ENCODE measurements around the gene RTN4RL2.

The RTN4RL2 gene

GRCh38 chr11:57463671-57464538 is 3.6 kb downstream of the RTN4RL2 start:
- DNase-seq, result no peak

DNA sequence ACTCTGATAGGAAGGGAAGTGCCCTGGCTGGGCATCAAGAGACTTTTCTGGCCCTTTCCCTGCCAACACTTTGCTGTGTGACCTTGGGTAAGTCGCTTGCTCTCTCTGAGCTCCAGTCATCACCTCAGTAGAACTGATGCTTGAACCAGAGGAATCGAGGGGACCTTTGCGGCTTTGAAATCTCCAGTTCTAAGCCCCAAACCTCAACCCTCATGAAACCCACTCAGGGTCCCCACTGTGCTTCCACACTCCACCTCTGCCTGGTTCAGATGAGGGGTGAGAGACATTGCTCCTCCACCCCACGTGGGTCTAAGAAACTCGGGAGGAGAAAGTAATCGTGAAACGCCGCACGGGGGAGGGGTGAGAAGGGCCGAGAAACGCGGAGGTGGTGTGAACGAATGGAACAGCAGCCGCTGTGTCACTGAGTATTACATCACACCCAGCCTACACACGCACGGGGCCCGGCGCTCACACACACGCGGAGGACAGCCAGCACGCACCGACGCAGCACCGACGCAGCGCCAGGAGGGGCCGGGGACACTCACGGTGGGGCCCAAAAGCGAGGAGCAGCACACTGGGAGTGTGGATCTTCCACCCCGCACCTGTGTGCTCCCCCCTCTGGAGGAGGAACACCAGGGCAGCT is 4.3 kb downstream of the RTN4RL2 start:
- no peak for DNase-seq

- DNase-seq, result no peak
Measured at GRCh38 chr11:57466680-57467079, 6.4 kb downstream of the RTN4RL2 start.

- peak; percentile 50 for DNase-seq
Measured at GRCh38 chr11:57467508-57468157, 7.3 kb downstream of the RTN4RL2 start.

DNA sequence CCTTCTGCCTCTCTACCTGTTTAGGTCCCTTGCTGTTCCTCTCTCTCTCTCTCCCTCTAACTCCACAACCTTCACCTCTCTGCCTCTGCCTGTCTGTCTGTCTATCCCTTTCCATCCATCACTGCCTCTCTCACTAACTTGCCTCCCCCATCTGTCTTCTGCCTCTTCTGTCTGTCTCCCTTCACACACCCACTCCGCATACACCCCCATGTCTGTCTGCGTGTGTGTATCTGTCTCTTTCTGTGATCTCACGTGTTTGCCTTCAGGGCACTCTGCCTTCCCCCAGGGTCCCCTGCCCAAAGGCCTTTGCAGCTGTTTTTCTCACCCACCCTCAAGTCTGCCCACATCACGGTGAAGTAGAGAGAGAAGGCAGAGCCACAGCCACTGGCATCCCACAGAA is 7.9 kb downstream of the RTN4RL2 start:
- no peak for DNase-seq

- no peak for DNase-seq
Measured at GRCh38 chr11:57469268-57469667, 8.9 kb downstream of the RTN4RL2 start.

DNA sequence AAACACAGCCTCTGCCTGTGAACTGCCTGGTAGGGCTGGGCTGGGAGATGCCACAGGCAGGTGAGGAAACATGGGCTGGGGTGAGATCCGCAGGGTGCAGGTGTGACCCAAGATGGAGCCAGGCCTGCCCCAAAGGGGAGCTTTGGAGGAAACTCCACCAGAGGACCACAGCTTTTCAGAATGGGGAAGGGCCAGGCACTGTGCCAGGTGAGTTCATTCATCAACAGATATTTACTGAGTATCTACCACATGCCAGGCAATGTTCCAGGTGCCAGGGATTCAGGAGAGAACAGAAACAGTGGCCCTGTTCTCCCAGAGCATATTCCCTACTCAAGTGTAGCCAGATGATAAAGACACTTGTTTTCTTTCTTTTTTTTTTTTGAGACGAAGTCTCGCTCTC is 11.2 kb downstream of the RTN4RL2 start:
- DNase-seq, result no peak

GRCh38 chr11:57473285-57473841 is 13.0 kb downstream of the RTN4RL2 start:
- no peak for DNase-seq

DNA sequence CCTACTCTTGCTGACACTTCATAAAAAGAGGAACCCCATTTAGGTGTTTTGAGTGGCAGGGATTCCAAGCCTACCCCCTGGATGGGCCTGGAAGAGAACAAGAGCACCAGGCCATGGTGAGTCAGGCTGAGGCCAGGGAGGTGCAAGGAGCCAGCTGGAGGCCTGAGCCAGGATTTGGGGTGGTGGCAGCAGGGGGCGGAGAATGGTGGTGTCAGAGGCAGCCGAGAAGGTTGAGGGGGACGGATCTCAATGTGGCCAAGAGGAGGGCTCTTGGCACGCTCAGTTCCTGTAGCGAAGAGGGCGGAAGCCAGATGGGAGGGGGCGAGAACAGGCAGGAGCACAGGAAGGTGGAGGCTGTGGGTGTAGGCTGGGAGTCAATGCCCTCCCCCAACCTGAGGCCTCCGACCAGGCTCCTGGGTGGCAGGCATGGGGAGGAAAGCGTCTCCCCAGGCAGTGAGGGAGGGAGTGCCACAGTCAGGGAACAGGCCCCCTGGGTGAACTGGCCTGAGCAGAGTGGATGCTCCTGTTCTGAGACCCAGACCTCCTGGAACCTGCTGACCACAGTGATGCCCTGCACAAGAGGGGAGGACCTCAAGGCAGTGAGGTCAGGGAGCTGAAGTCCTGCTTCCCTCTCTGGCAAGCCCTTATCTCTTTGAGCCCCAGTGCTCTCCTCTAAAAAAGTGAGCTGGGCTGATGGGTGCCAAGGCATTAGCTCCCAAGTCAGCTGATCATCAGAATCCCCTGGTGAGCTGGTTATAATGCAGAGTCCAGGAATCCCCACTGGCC is 13.9 kb downstream of the RTN4RL2 start:
- DNase-seq, result no peak

- no peak for DNase-seq
Measured at GRCh38 chr11:57474803-57475115, 14.4 kb downstream of the RTN4RL2 start.

GRCh38 chr11:57475191-57475590 is 14.9 kb downstream of the RTN4RL2 start:
- no peak for DNase-seq

- DNase-seq, result no peak
Measured at GRCh38 chr11:57475671-57476046, 15.3 kb downstream of the RTN4RL2 start.

- no peak for DNase-seq
Measured at GRCh38 chr11:57476047-57476756, 15.9 kb downstream of the RTN4RL2 start.

- DNase-seq, result no peak
Measured at GRCh38 chr11:57476757-57477506, 16.6 kb downstream of the RTN4RL2 start.

DNA sequence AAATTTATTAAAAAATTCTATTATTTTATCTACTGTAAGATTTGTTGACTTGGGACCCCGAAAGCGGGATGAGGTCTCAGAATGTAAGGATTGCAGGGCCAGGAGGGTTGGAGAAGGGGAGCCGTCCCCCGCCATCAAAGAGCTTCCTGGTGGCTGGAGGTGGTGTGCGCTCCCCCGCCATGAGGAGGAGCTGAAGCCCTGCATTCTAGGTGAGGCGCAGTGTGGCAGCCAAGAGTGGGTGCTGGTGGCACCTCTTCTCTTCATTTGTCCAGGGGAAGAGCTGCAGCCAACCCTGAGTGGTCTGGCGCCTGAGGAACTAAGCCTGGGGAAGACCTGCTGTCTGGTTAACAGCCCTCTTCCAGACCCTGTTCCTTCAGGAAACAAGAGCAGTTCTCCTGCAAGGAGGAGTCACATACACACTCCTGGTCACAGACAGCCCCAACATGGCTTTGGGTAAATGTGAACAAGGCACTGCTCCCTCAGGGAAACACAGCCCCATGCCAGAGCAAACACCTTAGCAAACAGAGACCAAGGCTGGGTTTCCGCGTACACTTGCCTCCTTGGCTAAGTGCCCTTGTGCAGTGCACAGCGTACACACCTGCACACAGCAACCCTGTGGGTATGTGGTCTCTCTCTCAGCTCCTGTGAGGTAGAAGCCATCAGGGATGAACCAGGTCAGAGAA is 17.3 kb downstream of the RTN4RL2 start:
- DNase-seq, result no peak

DNA sequence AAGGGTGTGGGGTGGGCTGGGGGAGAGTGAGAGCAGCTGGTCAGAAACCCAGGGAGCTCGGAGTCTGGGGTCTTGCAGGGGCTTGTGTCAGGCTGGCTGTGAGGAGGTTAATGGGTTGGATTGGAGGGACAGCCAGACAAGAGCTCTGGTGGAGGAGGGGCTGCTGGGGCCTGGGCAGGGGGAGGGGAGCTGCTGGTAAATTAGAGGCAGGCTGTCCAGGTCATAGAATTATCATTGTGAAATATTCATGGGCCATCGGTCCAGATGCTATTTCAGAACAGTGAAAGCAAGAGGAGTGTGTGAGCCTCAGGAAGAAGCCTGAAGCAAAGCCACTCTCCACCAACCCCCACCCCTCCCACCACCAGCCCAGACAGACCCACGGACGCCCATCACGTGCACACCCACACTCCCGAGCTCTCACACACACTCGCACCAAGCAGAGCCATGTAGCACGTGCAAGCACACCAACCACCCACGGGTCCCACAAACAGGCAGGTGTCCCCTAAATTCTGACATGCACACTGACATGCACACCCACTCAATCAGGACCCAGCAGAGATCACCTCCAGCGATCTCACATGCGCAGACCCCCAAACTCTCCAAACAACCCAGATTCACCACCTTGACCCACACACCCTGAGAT is 18.8 kb downstream of the RTN4RL2 start:
- no peak for DNase-seq

DNA sequence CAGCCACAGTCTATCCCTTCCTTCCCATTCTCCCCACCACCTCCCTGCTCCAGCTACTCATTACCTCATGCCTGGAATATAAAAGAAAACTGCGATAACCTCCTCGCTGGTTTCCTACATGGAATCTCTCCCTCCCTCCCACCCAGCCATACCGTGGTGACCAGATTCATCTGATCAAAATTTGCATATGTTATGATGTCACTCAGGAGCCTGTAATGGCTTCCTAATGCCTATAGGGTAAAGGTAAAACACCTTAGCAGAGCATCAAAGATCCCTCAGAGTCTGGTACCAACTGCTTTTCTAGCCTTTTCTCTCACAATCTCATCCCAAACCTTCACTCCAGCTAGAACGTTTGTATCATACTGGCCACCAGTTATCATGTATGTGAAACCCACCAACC is 19.6 kb downstream of the RTN4RL2 start:
- no peak for DNase-seq

- DNase-seq, result peak; percentile 39
Measured at GRCh38 chr11:57480409-57481137, 20.2 kb downstream of the RTN4RL2 start.

DNA sequence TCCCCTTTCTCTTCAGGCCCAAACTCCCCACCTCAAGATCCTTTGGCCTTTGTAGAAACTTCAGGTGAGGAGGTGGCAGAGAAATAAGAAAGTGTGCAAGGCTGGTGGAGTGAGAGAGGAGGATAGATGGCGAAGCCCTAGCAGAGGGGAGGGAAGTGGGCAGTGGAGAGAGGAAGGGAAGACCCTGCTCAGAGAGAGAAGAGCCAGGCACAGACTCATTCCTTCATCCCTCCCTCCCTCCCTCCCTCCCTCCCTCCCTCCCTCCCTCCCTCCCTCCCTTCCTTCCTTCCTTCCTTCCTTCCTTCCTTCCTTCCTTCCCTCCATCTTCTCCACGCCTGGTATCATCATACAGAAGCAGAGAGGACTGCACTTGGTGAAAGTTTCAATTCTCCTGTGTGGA is 21.0 kb downstream of the RTN4RL2 start:
- no peak for DNase-seq

Data from DMS79 treated with DMSO at 0.1 percent for 48 hours (cell line).